GM18526 (cell line): ENCODE results near the gene LCE7A.

Experiments used
- POLR2A ChIP-seq: IDR thresholded peaks from 3 replicates; pipeline ENCODE4 v1.6.1; 2011; ENCODE audit not compliant: insufficient read length; ENCODE audit errors: extremely low read depth

Gene LCE7A

GRCh38 chr1:152902636-152903035 is 42.8 kb downstream of the LCE7A start:
- no peak for TF ChIP-seq POLR2A

GRCh38 chr1:152904688-152905440 is 45.1 kb downstream of the LCE7A start:
- no peak for TF ChIP-seq POLR2A

- no peak for TF ChIP-seq POLR2A
Observed at GRCh38 chr1:152906023-152906565, 46.3 kb downstream of the LCE7A start.

- no peak for TF ChIP-seq POLR2A
Observed at GRCh38 chr1:152907686-152908601, 48.1 kb downstream of the LCE7A start, which contains the start of gene IVL. TSS of gene IVL (plus strand) at chr1:152908546. CDS start at chr1:152909798, 1,252 bp downstream.

GRCh38 chr1:152909206-152909605 is 49.4 kb downstream of the LCE7A start:
- no peak for TF ChIP-seq POLR2A
